HepG2 (cell line): ENCODE measurements around the gene RSPH4A. TPM values are rescaled to one million over a fixed set of nuclear protein-coding genes. Genes with fewer than 3 reads are reported as not detected.
A peak's percentile ranks its signal among the peaks of the same experiment; 100 is the strongest.

Experiments used
- FOXO1 ChIP-seq: sonication (generic); formaldehyde crosslinking; IDR thresholded peaks from 2 replicates; pipeline ENCODE4 v1.4.0; 2020; ENCODE audit warnings: missing genetic modification reagents
- HNRNPLL ChIP-seq: fragments of 200-400 bp; formaldehyde crosslinking; IDR thresholded peaks from 2 replicates; pipeline ENCODE4 v1.6.1; 2017; ENCODE audit warnings: mild to moderate bottlenecking, low read depth, low read length; ENCODE audit not compliant: poor library complexity, severe bottlenecking
- HOMEZ ChIP-seq: IDR thresholded peaks from 2 replicates; pipeline ENCODE4 v1.6.1; 2016; ENCODE audit warnings: low read depth
- IRX3 ChIP-seq: sonication (generic); formaldehyde crosslinking; IDR thresholded peaks from 2 replicates; pipeline ENCODE4 v1.8.1; 2023; ENCODE audit warnings: mild to moderate bottlenecking, low read depth, missing genetic modification reagents, borderline replicate concordance
- NR1H2 ChIP-seq: sonication (generic); formaldehyde crosslinking; IDR thresholded peaks from 2 replicates; pipeline ENCODE4 v1.8.1; 2022; ENCODE audit warnings: low read depth, missing genetic modification reagents, borderline replicate concordance
- NR2F1 ChIP-seq, 2 experiments: fragments of 450-650 bp in 1 of 2; formaldehyde crosslinking in 1 of 2; IDR thresholded peaks; 2 replicates each; pipeline versions ENCODE4 v1.5.0 to v1.6.1; 2016 to 2020; ENCODE audit warnings: mild to moderate bottlenecking in 1 of 2, missing compliant biosample characterization in 1 of 2, missing genetic modification reagents in 1 of 2, moderate library complexity in 1 of 2
- RCOR2 ChIP-seq: IDR thresholded peaks from 2 replicates; pipeline ENCODE4 v1.6.1; 2016; ENCODE audit warnings: missing biosample characterization, missing genetic modification reagents
- REPIN1 ChIP-seq: sonication (generic); formaldehyde crosslinking; IDR thresholded peaks from 2 replicates; pipeline ENCODE4 v1.8.0; 2022; ENCODE audit warnings: missing genetic modification reagents, low read depth, mild to moderate bottlenecking, borderline replicate concordance
- RFXANK ChIP-seq: IDR thresholded peaks from 2 replicates; pipeline ENCODE4 v1.6.1; 2016
- RXRA ChIP-seq: sonication (generic); formaldehyde crosslinking; IDR thresholded peaks from 2 replicates; pipeline ENCODE4 v1.5.1; 2020; ENCODE audit warnings: missing genetic modification reagents
- RXRB ChIP-seq: IDR thresholded peaks from 2 replicates; pipeline ENCODE4 v1.6.1; 2016; ENCODE audit warnings: borderline replicate concordance, missing genetic modification reagents, missing compliant biosample characterization
- SIN3B ChIP-seq: fragments of 150-350 bp; IDR thresholded peaks from 2 replicates; pipeline ENCODE4 v1.6.1; 2014; ENCODE audit warnings: low read length
- SOX6 ChIP-seq, 2 experiments: fragments of 450-650 bp in 1 of 2; sonication (generic) in 1 of 2; formaldehyde crosslinking in 1 of 2; IDR thresholded peaks; 2 replicates each; pipeline versions ENCODE4 v1.4.0 to v1.6.1; 2017 to 2020; ENCODE audit warnings: antibody characterized with exemption in 1 of 2, mild to moderate bottlenecking in 1 of 2, missing genetic modification reagents in 1 of 2
- TBX2 ChIP-seq: sonication (generic); formaldehyde crosslinking; IDR thresholded peaks from 2 replicates; pipeline ENCODE4 v1.5.0; 2020; ENCODE audit warnings: missing genetic modification reagents, mild to moderate bottlenecking, borderline replicate concordance
- TERF1 ChIP-seq: sonication (generic); formaldehyde crosslinking; IDR thresholded peaks from 2 replicates; pipeline ENCODE4 v1.8.0; 2022; ENCODE audit warnings: mild to moderate bottlenecking, missing genetic modification reagents, moderate library complexity
- ZFP36 ChIP-seq: fragments of 150-350 bp; IDR thresholded peaks from 2 replicates; pipeline ENCODE4 v1.6.1; 2018; ENCODE audit warnings: borderline replicate concordance, low read length, low read depth; ENCODE audit not compliant: partially characterized antibody
- ZNF513 ChIP-seq: sonication (generic); formaldehyde crosslinking; conservative IDR thresholded peaks from 2 replicates; pipeline ENCODE4 v1.5.0; 2020; ENCODE audit warnings: missing genetic modification reagents
- ZNF891 ChIP-seq: sonication (generic); formaldehyde crosslinking; IDR thresholded peaks from 2 replicates; pipeline ENCODE4 v1.5.0; 2020; ENCODE audit warnings: mild to moderate bottlenecking, missing genetic modification reagents
- ZZZ3 ChIP-seq: sonication (generic); formaldehyde crosslinking; IDR thresholded peaks from 2 replicates; pipeline ENCODE4 v1.4.0; 2020; ENCODE audit warnings: missing genetic modification reagents, mild to moderate bottlenecking, borderline replicate concordance
- polyA plus RNA-seq, 8 experiments: library from polyadenylated mRNA; depleted of rRNA in 3 of 8; stranded (reverse) in 7 of 8; unstranded in 1 of 8; fragments of >200 nt; fragmentation: Illumina TruSeq in 4 of 8; extraction: Trizol in 4 of 8; gene quantifications; 2 replicates each; pipeline versions ENCODE4 v1.2.1 to v1.2.3, GENCODE V29; 2011 to 2016; ENCODE audit warnings: low read depth in 4 of 8, missing spikeins in 1 of 8, mixed read lengths in 1 of 8; ENCODE audit not compliant: insufficient read depth in 1 of 8
- total RNA-seq, 5 experiments: library from RNA; depleted of rRNA; stranded (reverse); fragments of >200 nt; fragmentation: Illumina TruSeq; extraction: Trizol; gene quantifications; 2 replicates each; pipeline ENCODE4 v1.2.3, GENCODE V29; 2016; ENCODE audit warnings: low read depth in 1 of 5
- TF ChIP-seq, protein P1 (sequence below): sonication (generic); formaldehyde crosslinking; IDR thresholded peaks from 2 replicates; pipeline ENCODE4 v1.5.0; 2020; ENCODE audit warnings: missing genetic modification reagents
- TF ChIP-seq, protein P2 (sequence below): sonication (generic); formaldehyde crosslinking; IDR thresholded peaks from 2 replicates; pipeline ENCODE4 v1.9.0; 2021; ENCODE audit warnings: missing genetic modification reagents, mild to moderate bottlenecking, borderline replicate concordance

Gene RSPH4A
- total and polyA plus RNA-seq, 2 of the 13 experiments (the other 11 are each of a cell fraction or from before 2014, with no cell fraction given) = 0.24 to 0.40 TPM

DNA sequence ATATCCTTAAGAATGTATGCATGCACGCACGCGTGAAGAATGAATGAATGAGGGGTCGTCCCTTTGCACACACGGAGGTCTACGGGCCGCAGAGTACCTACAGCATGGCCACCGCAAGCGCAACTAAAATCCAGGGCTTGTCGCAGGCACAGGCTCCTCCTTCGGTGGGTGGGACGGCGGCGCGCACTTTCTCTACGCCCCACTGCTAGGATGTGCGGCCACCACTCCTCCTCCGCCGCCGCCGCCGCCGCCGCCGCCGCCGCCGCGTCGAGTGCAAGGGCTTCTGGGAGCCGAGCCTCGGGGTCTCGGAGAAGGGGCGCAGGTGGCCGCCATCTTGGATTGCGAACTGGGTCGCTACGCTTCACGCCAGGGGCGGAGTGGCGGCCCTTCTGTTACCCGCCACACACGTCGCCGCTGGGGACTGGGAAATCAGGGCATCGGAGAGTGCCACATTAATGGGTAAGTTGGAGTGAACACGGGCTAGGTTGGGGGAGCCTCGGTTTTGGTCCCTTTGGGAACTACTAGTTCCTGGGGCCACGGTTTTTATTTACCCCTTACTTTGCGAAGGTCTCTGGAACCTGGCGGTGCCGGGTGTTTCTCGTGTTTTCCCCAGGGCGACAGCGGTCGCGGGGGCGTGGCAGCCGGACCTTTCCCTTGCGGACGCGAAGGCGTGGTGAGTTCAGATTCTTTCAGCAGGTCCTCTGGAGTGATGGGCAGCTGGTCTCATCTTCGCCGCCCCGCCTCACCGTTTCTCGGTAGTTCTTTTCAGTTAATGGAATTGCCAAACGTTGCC lies 64.8 kb downstream of the RSPH4A start, which contains the start of gene KPNA5 (continued):
- TF ChIP-seq ZNF513 = no peak; the same call in 1 of the 2 replicates
- TF ChIP-seq, protein P1, sequence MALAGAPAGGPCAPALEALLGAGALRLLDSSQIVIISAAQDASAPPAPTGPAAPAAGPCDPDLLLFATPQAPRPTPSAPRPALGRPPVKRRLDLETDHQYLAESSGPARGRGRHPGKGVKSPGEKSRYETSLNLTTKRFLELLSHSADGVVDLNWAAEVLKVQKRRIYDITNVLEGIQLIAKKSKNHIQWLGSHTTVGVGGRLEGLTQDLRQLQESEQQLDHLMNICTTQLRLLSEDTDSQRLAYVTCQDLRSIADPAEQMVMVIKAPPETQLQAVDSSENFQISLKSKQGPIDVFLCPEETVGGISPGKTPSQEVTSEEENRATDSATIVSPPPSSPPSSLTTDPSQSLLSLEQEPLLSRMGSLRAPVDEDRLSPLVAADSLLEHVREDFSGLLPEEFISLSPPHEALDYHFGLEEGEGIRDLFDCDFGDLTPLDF (CRISPR knock-in tag) = peak; percentile 58; the same call in 1 of the 2 replicates
- TF ChIP-seq SOX6 (IDR thresholded peaks at IDR 0.05) = no peak
- peak; percentile 72 for TF ChIP-seq SOX6 (CRISPR knock-in tag; IDR thresholded peaks at IDR 0.05)
- no peak for TF ChIP-seq NR2F1 (CRISPR knock-in tag; IDR thresholded peaks at IDR 0.05)
- peak; percentile 88 for TF ChIP-seq TBX2 (CRISPR knock-in tag)
- TF ChIP-seq HNRNPLL = peak; percentile 100
- peak; percentile 75; the same call in 1 of the 2 replicates for TF ChIP-seq REPIN1
- TF ChIP-seq ZZZ3 (CRISPR knock-in tag) = peak; percentile 70; the same call in 1 of the 2 replicates
- TF ChIP-seq HOMEZ = peak; percentile 98
- no peak for TF ChIP-seq SIN3B
- TF ChIP-seq RXRA (CRISPR knock-in tag) = peak; percentile 69; the same call in 1 of the 2 replicates
- peak; percentile 37; the same call in 1 of the 2 replicates for TF ChIP-seq ZNF891 (CRISPR knock-in tag)
- TF ChIP-seq ZFP36 = no peak
- peak; percentile 16 for TF ChIP-seq FOXO1
- TF ChIP-seq, protein P2, sequence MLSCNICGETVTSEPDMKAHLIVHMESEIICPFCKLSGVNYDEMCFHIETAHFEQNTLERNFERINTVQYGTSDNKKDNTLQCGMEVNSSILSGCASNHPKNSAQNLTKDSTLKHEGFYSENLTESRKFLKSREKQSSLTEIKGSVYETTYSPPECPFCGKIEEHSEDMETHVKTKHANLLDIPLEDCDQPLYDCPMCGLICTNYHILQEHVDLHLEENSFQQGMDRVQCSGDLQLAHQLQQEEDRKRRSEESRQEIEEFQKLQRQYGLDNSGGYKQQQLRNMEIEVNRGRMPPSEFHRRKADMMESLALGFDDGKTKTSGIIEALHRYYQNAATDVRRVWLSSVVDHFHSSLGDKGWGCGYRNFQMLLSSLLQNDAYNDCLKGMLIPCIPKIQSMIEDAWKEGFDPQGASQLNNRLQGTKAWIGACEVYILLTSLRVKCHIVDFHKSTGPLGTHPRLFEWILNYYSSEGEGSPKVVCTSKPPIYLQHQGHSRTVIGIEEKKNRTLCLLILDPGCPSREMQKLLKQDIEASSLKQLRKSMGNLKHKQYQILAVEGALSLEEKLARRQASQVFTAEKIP (CRISPR knock-in tag) = no peak
- no peak for TF ChIP-seq RCOR2 (CRISPR knock-in tag)
- no peak for TF ChIP-seq TERF1 (CRISPR knock-in tag)
- no peak for TF ChIP-seq NR1H2 (CRISPR knock-in tag)
- peak; percentile 59; the same call in 1 of the 2 replicates for TF ChIP-seq RXRB
- no peak for TF ChIP-seq IRX3 (CRISPR knock-in tag)
- TF ChIP-seq RFXANK = peak; percentile 84
